HepG2 (cell line): ENCODE data around the gene SOWAHA. TPM values are rescaled to one million over a fixed set of nuclear protein-coding genes. Genes with fewer than 3 reads are reported as not detected.

Source experiments
- FOSL2 ChIP-seq: sonication (generic); formaldehyde crosslinking; IDR thresholded peaks from 2 replicates; pipeline ENCODE4 v1.4.0; 2020; ENCODE audit warnings: missing genetic modification reagents
- FOXK2 ChIP-seq: fragments of 450-650 bp; IDR thresholded peaks from 2 replicates; pipeline ENCODE4 v1.6.1; 2016
- IKZF5 ChIP-seq: IDR thresholded peaks from 2 replicates; pipeline ENCODE4 v1.6.1; 2018; ENCODE audit warnings: missing genetic modification reagents, mild to moderate bottlenecking, missing compliant biosample characterization
- IRX3 ChIP-seq: sonication (generic); formaldehyde crosslinking; IDR thresholded peaks from 2 replicates; pipeline ENCODE4 v1.8.1; 2023; ENCODE audit warnings: mild to moderate bottlenecking, low read depth, missing genetic modification reagents, borderline replicate concordance
- MED1 ChIP-seq: sonication (generic); formaldehyde crosslinking; IDR thresholded peaks from 2 replicates; pipeline ENCODE4 v1.4.0; 2020; ENCODE audit warnings: missing genetic modification reagents
- MEIS2 ChIP-seq: sonication (generic); formaldehyde crosslinking; IDR thresholded peaks from 2 replicates; pipeline ENCODE4 v1.9.0; 2021; ENCODE audit warnings: mild to moderate bottlenecking, missing genetic modification reagents
- SNAI1 ChIP-seq: sonication (generic); formaldehyde crosslinking; IDR thresholded peaks from 2 replicates; pipeline ENCODE4 v1.5.0; 2020; ENCODE audit warnings: mild to moderate bottlenecking, missing genetic modification reagents, borderline replicate concordance
- SRSF9 ChIP-seq: fragments of 200-400 bp; formaldehyde crosslinking; IDR thresholded peaks from 2 replicates; pipeline ENCODE4 v1.6.1; 2018; ENCODE audit warnings: borderline replicate concordance, mild to moderate bottlenecking, low read depth, low read length; ENCODE audit not compliant: insufficient read depth, poor library complexity, severe bottlenecking
- TBX2 ChIP-seq: sonication (generic); formaldehyde crosslinking; IDR thresholded peaks from 2 replicates; pipeline ENCODE4 v1.5.0; 2020; ENCODE audit warnings: missing genetic modification reagents, mild to moderate bottlenecking, borderline replicate concordance
- TOPORS ChIP-seq: sonication (generic); formaldehyde crosslinking; IDR thresholded peaks from 2 replicates; pipeline ENCODE4 v1.8.0; 2023; ENCODE audit warnings: mild to moderate bottlenecking, missing genetic modification reagents
- ZBTB44 ChIP-seq: sonication (generic); formaldehyde crosslinking; IDR thresholded peaks from 2 replicates; pipeline ENCODE4 v1.4.0; 2020; ENCODE audit warnings: missing genetic modification reagents
- ZFP90 ChIP-seq: sonication (generic); formaldehyde crosslinking; IDR thresholded peaks from 2 replicates; pipeline ENCODE4 v1.8.0; 2022; ENCODE audit warnings: missing genetic modification reagents, mild to moderate bottlenecking, inconsistent platforms, borderline replicate concordance
- ZNF142 ChIP-seq: sonication (generic); formaldehyde crosslinking; IDR thresholded peaks from 2 replicates; pipeline ENCODE4 v1.4.0; 2020; ENCODE audit warnings: missing genetic modification reagents
- ZNF3 ChIP-seq: IDR thresholded peaks from 2 replicates; pipeline ENCODE4 v1.7.0; 2017; ENCODE audit warnings: inconsistent platforms
- ZNF354B ChIP-seq: sonication (generic); formaldehyde crosslinking; IDR thresholded peaks from 2 replicates; pipeline ENCODE4 v1.8.0; 2022; ENCODE audit warnings: mild to moderate bottlenecking, missing genetic modification reagents
- ZNF431 ChIP-seq: sonication (generic); formaldehyde crosslinking; IDR thresholded peaks from 2 replicates; pipeline ENCODE4 v1.9.0; 2022; ENCODE audit warnings: missing genetic modification reagents, low read depth, mild to moderate bottlenecking, borderline replicate concordance
- ZNF670 ChIP-seq: sonication (generic); formaldehyde crosslinking; IDR thresholded peaks from 2 replicates; pipeline ENCODE4 v1.8.0; 2022; ENCODE audit warnings: mild to moderate bottlenecking, missing genetic modification reagents, borderline replicate concordance
- ZNF788 ChIP-seq: sonication (generic); formaldehyde crosslinking; IDR thresholded peaks from 2 replicates; pipeline ENCODE4 v1.5.0; 2020; ENCODE audit warnings: mild to moderate bottlenecking, missing genetic modification reagents, borderline replicate concordance
- ZNF790 ChIP-seq: sonication (generic); formaldehyde crosslinking; IDR thresholded peaks from 2 replicates; pipeline ENCODE4 v1.8.0; 2022; ENCODE audit warnings: missing genetic modification reagents, mild to moderate bottlenecking, borderline replicate concordance
- polyA plus RNA-seq, 8 experiments: library from polyadenylated mRNA; depleted of rRNA in 3 of 8; stranded (reverse) in 7 of 8; unstranded in 1 of 8; fragments of >200 nt; fragmentation: Illumina TruSeq in 4 of 8; extraction: Trizol in 4 of 8; gene quantifications; 2 replicates each; pipeline versions ENCODE4 v1.2.1 to v1.2.3, GENCODE V29; 2011 to 2016; ENCODE audit warnings: low read depth in 4 of 8, missing spikeins in 1 of 8, mixed read lengths in 1 of 8; ENCODE audit not compliant: insufficient read depth in 1 of 8
- total RNA-seq, 5 experiments: library from RNA; depleted of rRNA; stranded (reverse); fragments of >200 nt; fragmentation: Illumina TruSeq; extraction: Trizol; gene quantifications; 2 replicates each; pipeline ENCODE4 v1.2.3, GENCODE V29; 2016; ENCODE audit warnings: low read depth in 1 of 5

The SOWAHA gene
- total and polyA plus RNA-seq, 2 of the 13 experiments (the other 11 are each of a cell fraction or from before 2014, with no cell fraction given), result 0.95 to 1.9 TPM

GRCh38 chr5:132807163-132807838 lies 5.8 kb upstream of the SOWAHA start (continued):
- TF ChIP-seq ZNF790 (no peak), TBX2 (CRISPR knock-in tag) (peak; percentile 94), ZNF788 (CRISPR knock-in tag) (peak; percentile 96), MEIS2 (CRISPR knock-in tag) (no peak), MED1 (CRISPR knock-in tag) (peak; percentile 91), TOPORS (CRISPR knock-in tag) (no peak), SRSF9 (no peak), FOSL2 (CRISPR knock-in tag) (peak; percentile 62), IKZF5 (CRISPR knock-in tag) (peak; percentile 75; the same call in 1 of the 2 replicates), ZNF3 (CRISPR knock-in tag) (no peak), ZNF354B (no peak), FOXK2 (no peak), SNAI1 (CRISPR knock-in tag) (no peak), IRX3 (CRISPR knock-in tag) (no peak), ZNF142 (CRISPR knock-in tag) (no peak), ZNF670 (CRISPR knock-in tag) (peak; percentile 75), ZBTB44 (CRISPR knock-in tag) (no peak), ZFP90 (no peak), ZNF431 (CRISPR knock-in tag) (0 out of 2 replicates have a peak, but pooled peaks have one; percentile 79)
